DOHH2 (cell line): Measurements from ENCODE around the gene TMPRSS4.

ENCODE experiments used
- H3F3A ChIP-seq: fragments of 200-600 bp; sonication (generic), shearing (Covaris generic); 2 replicates; pipeline ENCODE4 v1.6.0; 2016; ENCODE audit warnings: antibody characterized with exemption, mild to moderate bottlenecking; ENCODE audit not compliant: control insufficient read depth, insufficient read depth
- H3K27ac ChIP-seq: fragments of 200-600 bp; sonication (generic); 2 replicates; pipeline ENCODE4 v1.5.1; 2014; ENCODE audit warnings: low read depth, mild to moderate bottlenecking, low read length, moderate library complexity
- H3K27me3 ChIP-seq: fragments of 200-600 bp; sonication (generic); 2 replicates; pipeline ENCODE4 v1.6.1; 2014; ENCODE audit warnings: mild to moderate bottlenecking, low read length, mixed read lengths; ENCODE audit not compliant: control insufficient read depth
- H3K36me3 ChIP-seq: fragments of 200-600 bp; sonication (generic); 2 replicates; pipeline ENCODE4 v1.6.1; 2014; ENCODE audit warnings: mild to moderate bottlenecking, low read length, moderate library complexity, mixed read lengths; ENCODE audit not compliant: control insufficient read depth
- H3K4me1 ChIP-seq: fragments of 200-600 bp; sonication (generic); 2 replicates; pipeline ENCODE4 v1.6.1; 2014; ENCODE audit warnings: mild to moderate bottlenecking, low read length, mixed read lengths; ENCODE audit not compliant: control insufficient read depth
- H3K4me2 ChIP-seq: fragments of 200-600 bp; sonication (generic); 2 replicates; pipeline ENCODE4 v1.6.0; 2014; ENCODE audit warnings: mild to moderate bottlenecking, low read length, moderate library complexity
- H3K4me3 ChIP-seq: fragments of 200-600 bp; sonication (generic); 2 replicates; pipeline ENCODE4 v1.5.1; 2014; ENCODE audit warnings: mild to moderate bottlenecking, low read length, mixed read lengths
- H3K79me2 ChIP-seq: fragments of 200-600 bp; sonication (generic); 2 replicates; pipeline ENCODE4 v1.6.1; 2014; ENCODE audit warnings: mild to moderate bottlenecking, low read length, mixed read lengths; ENCODE audit not compliant: control insufficient read depth
- H3K9me2 ChIP-seq: fragments of 200-600 bp; sonication (generic); replicated peaks from 2 replicates; pipeline ENCODE4 v1.6.1; 2014; ENCODE audit warnings: mild to moderate bottlenecking, low read length, mixed read lengths; ENCODE audit not compliant: control insufficient read depth
- H3K9me3 ChIP-seq: fragments of 200-600 bp; sonication (generic); 2 replicates; pipeline ENCODE4 v1.6.1; 2014; ENCODE audit warnings: antibody characterized with exemption, low read length, mixed read lengths; ENCODE audit not compliant: control insufficient read depth, insufficient read depth
- H4K20me1 ChIP-seq: fragments of 200-600 bp; sonication (generic); 2 replicates; pipeline ENCODE4 v1.6.0; 2014; ENCODE audit warnings: low read depth, mild to moderate bottlenecking, antibody characterized with exemption, low read length, moderate library complexity; ENCODE audit not compliant: control insufficient read depth, insufficient read depth
- CTCF ChIP-seq: fragments of 200-600 bp; sonication (generic); IDR thresholded peaks from one replicate; pipeline ENCODE4 v1.5.1; 2014; ENCODE audit warnings: antibody characterized with exemption, mild to moderate bottlenecking, low read depth, low read length; ENCODE audit not compliant: poor library complexity, severe bottlenecking
- EZH2phosphoT487 ChIP-seq: fragments of 200-600 bp; sonication (generic); IDR thresholded peaks from 2 replicates; pipeline ENCODE4 v1.6.1; 2017; ENCODE audit warnings: borderline replicate concordance, mild to moderate bottlenecking, antibody characterized with exemption, low read length, moderate library complexity, mixed read lengths

Gene TMPRSS4

GRCh38 chr11:118088531-118088930 is 11.7 kb downstream of the TMPRSS4 start:
- no peak for TF ChIP-seq EZH2phosphoT487
- TF ChIP-seq CTCF = no peak
- no peaks in the 10 kb centered on the region for H3K79me2 ChIP-seq
- H4K20me1 ChIP-seq = no peaks in the 10 kb centered on the region
- H3K4me1 ChIP-seq = peaks cover 23% of the 10 kb centered on the region
- no peaks in the 10 kb centered on the region for H3F3A ChIP-seq
- H3K4me3 ChIP-seq = 0 out of 2 replicates have a peak overlapping the region, but pooled peaks have one; percentile 32
- H3K36me3 ChIP-seq = no peaks in the 10 kb centered on the region
- peak overlapping the region; percentile 36 for H3K4me2 ChIP-seq
- no peaks in the 10 kb centered on the region for H3K27me3 ChIP-seq
- no peak overlapping the region for H3K27ac ChIP-seq
- no peaks in the 10 kb centered on the region for H3K9me2 ChIP-seq
- peaks cover 18% of the 10 kb centered on the region; the same call in 1 of the 2 replicates for H3K9me3 ChIP-seq

- Histone ChIP-seq H3K4me2 (no peak overlapping the region), H3K4me1 (peaks cover 13% of the 10 kb centered on the region), H3K79me2 (no peaks in the 10 kb centered on the region)
Observed at GRCh38 chr11:118090545-118091162, 13.8 kb downstream of the TMPRSS4 start.

GRCh38 chr11:118091690-118092089 is 14.8 kb downstream of the TMPRSS4 start:
- Histone ChIP-seq H3K27ac (no peak overlapping the region), H3K4me1 (peaks cover 13% of the 10 kb centered on the region), H3K79me2 (no peaks in the 10 kb centered on the region), H3F3A (no peaks in the 10 kb centered on the region), H3K27me3 (peaks cover 10% of the 10 kb centered on the region), H4K20me1 (no peaks in the 10 kb centered on the region), H3K4me3 (no peak overlapping the region), H3K36me3 (no peaks in the 10 kb centered on the region), H3K9me2 (no peaks in the 10 kb centered on the region), H3K9me3 (peaks cover 13% of the 10 kb centered on the region; the same call in 1 of the 2 replicates), H3K4me2 (no peak overlapping the region)
- TF ChIP-seq CTCF (no peak), EZH2phosphoT487 (no peak)

More at GRCh38 chr11:118090545-118091162, 13.8 kb downstream of the TMPRSS4 start:
- H3K4me3 ChIP-seq = no peak overlapping the region
- H3K9me3 ChIP-seq = peaks cover 18% of the 10 kb centered on the region; the same call in 1 of the 2 replicates
- no peaks in the 10 kb centered on the region for H3F3A ChIP-seq
- H3K9me2 ChIP-seq = no peaks in the 10 kb centered on the region
- no peaks in the 10 kb centered on the region for H4K20me1 ChIP-seq
- no peak overlapping the region for H3K27ac ChIP-seq
- peaks cover 3% of the 10 kb centered on the region; the same call in 1 of the 2 replicates for H3K27me3 ChIP-seq
- TF ChIP-seq EZH2phosphoT487 (no peak), CTCF (no peak)
- no peaks in the 10 kb centered on the region for H3K36me3 ChIP-seq
